Neuronal stem cell (in vitro differentiated cells): ENCODE results near the gene CD22.

Experiments used
- DNase-seq: peaks from one replicate; pipeline ENCODE4 v3.0.0-alpha.2; 2013; ENCODE audit warnings: low spot score
- H2AFZ ChIP-seq: one replicate; pipeline ENCODE4 v1.6.1; 2013; ENCODE audit warnings: mild to moderate bottlenecking, low read length, inconsistent platforms
- H2AK5ac ChIP-seq: 2 replicates; pipeline ENCODE4 v1.6.1; 2013; ENCODE audit warnings: low read depth, mild to moderate bottlenecking, inconsistent platforms, low read length, moderate library complexity, mixed read lengths
- H2BK120ac ChIP-seq: 2 replicates; pipeline ENCODE4 v1.6.1; 2013; ENCODE audit warnings: low read depth, mild to moderate bottlenecking, inconsistent platforms, low read length, moderate library complexity, mixed read lengths
- H2BK12ac ChIP-seq: one replicate; pipeline ENCODE4 v1.6.1; 2013; ENCODE audit warnings: low read length, inconsistent platforms
- H2BK15ac ChIP-seq: 2 replicates; pipeline ENCODE4 v1.6.1; 2013; ENCODE audit warnings: mild to moderate bottlenecking, low read length, inconsistent platforms, mixed read lengths
- H2BK5ac ChIP-seq: one replicate; pipeline ENCODE4 v1.6.1; 2013; ENCODE audit warnings: inconsistent platforms, mild to moderate bottlenecking, low read length, moderate library complexity
- H3K14ac ChIP-seq: one replicate; pipeline ENCODE4 v1.6.1; 2013; ENCODE audit warnings: low read length, inconsistent platforms
- H3K18ac ChIP-seq: 2 replicates; pipeline ENCODE4 v1.6.1; 2013; ENCODE audit warnings: low read length, inconsistent platforms
- H3K23ac ChIP-seq: 2 replicates; pipeline ENCODE4 v1.6.1; 2013; ENCODE audit warnings: low read depth, mild to moderate bottlenecking, mixed read lengths, low read length, inconsistent platforms; ENCODE audit not compliant: poor library complexity
- H3K27ac ChIP-seq: replicated peaks from 3 replicates; pipeline ENCODE4 v1.5.1; 2013; ENCODE audit warnings: low read length, inconsistent platforms
- H3K27me3 ChIP-seq, 3 experiments: 2 replicates each; pipeline ENCODE4 v1.6.1; 2013; ENCODE audit warnings: low read length in 3 of 3, mild to moderate bottlenecking in 2 of 3, inconsistent platforms in 1 of 3, low read depth in 1 of 3, mixed read lengths in 1 of 3, moderate library complexity in 1 of 3; ENCODE audit not compliant: control insufficient read depth in 3 of 3, insufficient read depth in 3 of 3
- H3K36me3 ChIP-seq, 2 donors: replicated peaks in 1 of 2; 2 replicates each; pipeline ENCODE4 v1.6.1; 2013; ENCODE audit warnings: low read length in 2 of 2; ENCODE audit not compliant: control insufficient read depth in 2 of 2, insufficient read depth in 2 of 2
- H3K4ac ChIP-seq: 2 replicates; pipeline ENCODE4 v1.6.1; 2013; ENCODE audit warnings: inconsistent platforms, mild to moderate bottlenecking, low read length, moderate library complexity
- H3K4me1 ChIP-seq, 2 donors: 1 replicate in 1 of 2; 2 replicates in 1 of 2; pipeline ENCODE4 v1.6.1; 2013; ENCODE audit warnings: low read length in 2 of 2, low read depth in 1 of 2; ENCODE audit not compliant: control insufficient read depth in 2 of 2, insufficient read depth in 1 of 2
- H3K4me2 ChIP-seq: one replicate; pipeline ENCODE4 v1.6.1; 2013; ENCODE audit warnings: mild to moderate bottlenecking, low read length, inconsistent platforms; ENCODE audit not compliant: insufficient read depth, poor library complexity, severe bottlenecking
- H3K4me3 ChIP-seq, 2 donors: 2 replicates each; pipeline ENCODE4 v1.5.1; 2013; ENCODE audit warnings: low read length in 2 of 2, mild to moderate bottlenecking in 2 of 2, inconsistent platforms in 1 of 2, moderate library complexity in 1 of 2
- H3K79me1 ChIP-seq: one replicate; pipeline ENCODE4 v1.6.1; 2013; ENCODE audit warnings: low read depth, mild to moderate bottlenecking, inconsistent platforms, low read length, moderate library complexity
- H3K9ac ChIP-seq: one replicate; pipeline ENCODE4 v1.6.1; 2013; ENCODE audit warnings: mild to moderate bottlenecking, low read depth, low read length, inconsistent platforms; ENCODE audit not compliant: poor library complexity
- H3K9me3 ChIP-seq, 2 donors: replicated peaks in 1 of 2; 2 replicates each; pipeline versions ENCODE3 to v1.6.1; 2013; ENCODE audit warnings: low read length in 2 of 2, mild to moderate bottlenecking in 2 of 2, inconsistent platforms in 1 of 2, low read depth in 1 of 2, mixed read lengths in 1 of 2, moderate library complexity in 1 of 2; ENCODE audit not compliant: control insufficient read depth in 2 of 2, insufficient read depth in 1 of 2
- H4K8ac ChIP-seq: one replicate; pipeline ENCODE4 v1.6.1; 2013; ENCODE audit warnings: low read depth, mild to moderate bottlenecking, inconsistent platforms, low read length, moderate library complexity
- H4K91ac ChIP-seq: one replicate; pipeline ENCODE4 v1.6.1; 2013; ENCODE audit warnings: low read length, low read depth, mild to moderate bottlenecking, inconsistent platforms; ENCODE audit not compliant: poor library complexity
- WGBS, 2 donors: extraction: QIAGEN DNeasy Blood & Tissue Kit; methylation state at CpG; one replicate each; pipeline ENCODE4 v1.1.7; 2013; ENCODE audit warnings: missing lambda C conversion rate in 2 of 2, mixed read lengths in 1 of 2; ENCODE audit not compliant: insufficient read length in 2 of 2, insufficient replicate concordance in 1 of 2; ENCODE audit errors: extremely low coverage in 2 of 2; 5-methylcytosine and 5-hydroxymethylcytosine counted together

CD22 gene

DNA sequence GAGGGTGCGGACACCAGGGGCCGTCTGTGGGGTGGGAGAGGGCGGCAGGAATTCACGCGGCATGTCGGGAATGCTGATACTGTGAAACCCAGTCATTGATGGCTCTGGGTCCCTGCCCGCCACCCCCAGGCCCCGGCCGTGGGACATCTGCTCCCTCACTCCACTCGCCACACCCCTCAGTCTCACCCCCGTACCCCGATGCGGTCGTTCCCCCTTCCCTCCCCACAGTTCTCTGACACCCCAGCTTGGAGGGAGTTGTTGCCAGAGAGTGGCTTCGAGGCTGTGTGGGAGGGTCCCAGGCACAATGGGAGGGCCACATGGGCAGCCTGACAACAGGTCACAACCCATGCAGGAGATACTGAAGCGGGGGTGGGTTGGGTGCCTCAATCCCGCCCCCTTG lies 35.2 kb upstream of the CD22 start:
- H4K8ac ChIP-seq = no peak overlapping the region
- peaks cover 0 to 11% of the 10 kb centered on the region in 2 donors for H3K9me3 ChIP-seq
- no peak overlapping the region for H3K4ac ChIP-seq
- no peak overlapping the region for H2BK12ac ChIP-seq
- peak overlapping the region; percentile 88 for H3K18ac ChIP-seq
- H3K4me3 ChIP-seq = no peak overlapping the region
- H2BK5ac ChIP-seq = peak overlapping the region; percentile 22
- no peak overlapping the region for H3K4me2 ChIP-seq
- H3K9ac ChIP-seq = no peak overlapping the region
- H3K27me3 ChIP-seq = peaks cover 0 to 19% (median 10%) of the 10 kb centered on the region in 3 experiments
- no peak overlapping the region for H2AFZ ChIP-seq
- peaks cover 0 to 19% of the 10 kb centered on the region in 2 donors for H3K4me1 ChIP-seq
- peaks cover 10% of the 10 kb centered on the region for H3K79me1 ChIP-seq
- H2BK120ac ChIP-seq = no peak overlapping the region
- no peak overlapping the region for H4K91ac ChIP-seq
- H3K36me3 ChIP-seq = peaks cover 0 to 3% of the 10 kb centered on the region in 2 donors
- H3K23ac ChIP-seq = peak overlapping the region; percentile 68
- DNase-seq = no peak
- peak overlapping the region; percentile 15 for H2AK5ac ChIP-seq
- H2BK15ac ChIP-seq = peak overlapping the region; percentile 64
- H3K27ac ChIP-seq = no peak overlapping the region
- WGBS, 2 donors = no CpG with 5 or more reads among the region's 17 CpGs
- peak overlapping the region; percentile 31 for H3K14ac ChIP-seq

DNA sequence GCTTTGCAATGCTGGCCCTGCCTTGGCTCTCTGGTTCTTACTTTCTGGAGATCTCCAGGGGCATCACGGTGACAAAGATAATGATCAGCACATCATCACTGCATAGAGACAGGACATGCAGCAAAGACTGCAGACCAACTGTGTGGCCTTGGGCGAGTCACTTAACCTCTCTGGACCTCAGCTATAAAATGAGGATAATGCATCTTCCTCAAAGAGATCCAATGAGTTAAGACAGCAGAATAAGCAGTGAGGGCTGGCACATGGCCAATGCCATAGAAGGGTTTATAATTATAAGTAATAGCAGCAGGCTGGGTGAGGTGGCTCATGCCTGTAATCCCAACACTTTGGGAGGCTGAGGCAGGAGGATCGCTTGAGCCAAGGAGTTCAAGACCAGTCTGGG lies 34.7 kb upstream of the CD22 start:
- H3K4ac ChIP-seq = no peak overlapping the region
- no peak overlapping the region for H3K14ac ChIP-seq
- H3K4me2 ChIP-seq = no peak overlapping the region
- peaks cover 10% of the 10 kb centered on the region for H3K79me1 ChIP-seq
- no peak overlapping the region for H2BK120ac ChIP-seq
- no peak overlapping the region for H3K9ac ChIP-seq
- H3K23ac ChIP-seq = peak overlapping the region; percentile 68
- H4K8ac ChIP-seq = no peak overlapping the region
- no peak overlapping the region for H2BK12ac ChIP-seq
- peaks cover 0 to 12% of the 10 kb centered on the region in 2 donors for H3K9me3 ChIP-seq
- peaks cover 0 to 19% of the 10 kb centered on the region in 2 donors for H3K4me1 ChIP-seq
- H2BK15ac ChIP-seq = peak overlapping the region; percentile 64
- no peak overlapping the region for H4K91ac ChIP-seq
- no peak overlapping the region for H3K18ac ChIP-seq
- H3K4me3 ChIP-seq = no peak overlapping the region
- peaks cover 0 to 3% of the 10 kb centered on the region in 2 donors for H3K36me3 ChIP-seq
- H3K27ac ChIP-seq = no peak overlapping the region
- peak overlapping the region; percentile 22 for H2BK5ac ChIP-seq
- no peak for DNase-seq
- H2AFZ ChIP-seq = no peak overlapping the region
- peaks cover 0 to 19% (median 10%) of the 10 kb centered on the region in 3 experiments for H3K27me3 ChIP-seq
- H2AK5ac ChIP-seq = peak overlapping the region; percentile 15
- no CpG with 5 or more reads among the region's 3 CpGs for WGBS, 2 donors

DNA sequence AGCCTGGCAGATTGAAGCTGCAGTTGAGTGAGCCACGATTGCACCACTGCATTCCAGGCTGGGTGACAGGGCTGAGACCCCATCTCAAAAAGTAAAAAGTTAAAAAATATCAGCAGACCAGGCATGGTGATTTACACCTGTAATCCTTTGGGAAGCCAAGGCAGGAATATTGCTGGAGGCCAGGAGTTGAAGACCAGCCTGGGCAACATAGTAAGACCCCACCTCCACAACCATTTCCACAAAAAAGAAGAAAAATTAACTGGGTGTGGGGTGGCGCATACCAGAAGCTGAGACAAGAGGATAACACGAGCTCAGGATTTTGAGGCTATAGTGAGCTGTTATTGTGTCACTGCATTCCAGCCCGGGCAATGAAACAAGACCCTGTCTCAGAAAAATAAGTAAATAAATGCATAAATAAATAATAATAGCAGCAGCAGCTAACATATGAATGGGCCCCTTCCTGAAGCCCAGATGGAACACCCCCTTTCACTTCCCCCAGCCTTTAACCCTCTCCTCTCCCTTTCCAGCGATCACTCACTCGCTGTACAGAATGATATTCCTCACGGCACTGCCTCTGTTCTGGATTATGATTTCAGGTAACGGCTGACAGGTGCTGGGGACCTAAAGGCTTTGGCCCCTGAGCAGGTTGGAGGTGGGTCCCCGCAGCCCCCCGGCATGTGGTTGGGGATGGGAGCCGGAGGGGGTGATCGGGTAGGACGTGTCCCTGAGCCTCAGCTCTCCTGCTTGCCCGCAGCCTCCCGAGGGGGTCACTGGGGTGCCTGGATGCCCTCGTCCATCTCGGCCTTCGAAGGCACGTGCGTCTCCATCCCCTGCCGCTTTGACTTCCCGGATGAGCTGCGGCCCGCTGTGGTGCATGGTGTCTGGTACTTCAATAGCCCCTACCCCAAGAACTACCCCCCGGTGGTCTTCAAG lies 33.9 kb upstream of the CD22 start:
- H2BK5ac ChIP-seq = peak overlapping the region; percentile 73
- H3K36me3 ChIP-seq = peaks cover 0 to 3% of the 10 kb centered on the region in 2 donors
- H2AK5ac ChIP-seq = peak overlapping the region; percentile 68
- peaks cover 0 to 19% (median 10%) of the 10 kb centered on the region in 3 experiments for H3K27me3 ChIP-seq
- H4K8ac ChIP-seq = peak overlapping the region; percentile 5
- H3K9me3 ChIP-seq = peaks cover 0 to 12% of the 10 kb centered on the region in 2 donors
- H2BK12ac ChIP-seq = peak overlapping the region; percentile 49
- peaks cover 0 to 19% of the 10 kb centered on the region in 2 donors for H3K4me1 ChIP-seq
- no peak overlapping the region for H3K4me2 ChIP-seq
- H2AFZ ChIP-seq = no peak overlapping the region
- no peak overlapping the region for H4K91ac ChIP-seq
- H2BK15ac ChIP-seq = peak overlapping the region; percentile 74
- no peak overlapping the region for H3K9ac ChIP-seq
- H3K79me1 ChIP-seq = peaks cover 10% of the 10 kb centered on the region
- peak overlapping the region; percentile 85 for H3K14ac ChIP-seq
- H2BK120ac ChIP-seq = no peak overlapping the region
- H3K4ac ChIP-seq = no peak overlapping the region
- no CpG with 5 or more reads among the region's 25 CpGs for WGBS, 2 donors
- DNase-seq = no peak
- peak overlapping the region; percentile 63 for H3K23ac ChIP-seq
- H3K18ac ChIP-seq = peak overlapping the region; percentile 83
- no peak overlapping the region for H3K4me3 ChIP-seq
- no peak overlapping the region for H3K27ac ChIP-seq

DNA sequence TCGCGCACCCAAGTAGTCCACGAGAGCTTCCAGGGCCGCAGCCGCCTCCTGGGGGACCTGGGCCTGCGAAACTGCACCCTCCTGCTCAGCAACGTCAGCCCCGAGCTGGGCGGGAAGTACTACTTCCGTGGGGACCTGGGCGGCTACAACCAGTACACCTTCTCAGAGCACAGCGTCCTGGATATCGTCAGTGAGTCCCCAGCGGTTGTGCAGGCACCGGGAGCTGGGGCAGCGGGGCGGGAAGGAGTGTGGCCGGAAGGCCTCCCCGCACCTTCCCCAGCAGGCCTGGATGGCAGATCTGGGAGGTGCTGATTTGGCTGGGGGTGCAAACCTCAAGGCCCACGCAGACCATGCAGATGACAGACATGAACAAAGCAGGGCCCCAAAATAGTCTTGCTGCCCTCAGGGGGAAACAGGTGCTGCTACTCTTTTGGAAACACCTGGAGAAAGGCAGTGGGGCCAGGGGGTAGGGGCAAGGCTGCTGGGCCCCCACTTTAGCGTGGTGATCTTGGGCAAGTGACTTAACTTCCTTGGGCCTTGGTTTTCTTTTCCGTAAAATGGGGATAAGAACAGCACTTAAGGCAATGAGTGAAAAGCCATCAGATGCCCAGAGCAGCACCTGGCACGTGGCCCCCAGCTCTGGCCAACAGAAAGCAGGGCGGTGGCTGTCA lies 33.1 kb upstream of the CD22 start:
- no peak overlapping the region for H2BK120ac ChIP-seq
- H3K9ac ChIP-seq = no peak overlapping the region
- H3K4me1 ChIP-seq = peaks cover 0 to 13% of the 10 kb centered on the region in 2 donors
- H3K79me1 ChIP-seq = peaks cover 10% of the 10 kb centered on the region
- H2AFZ ChIP-seq = no peak overlapping the region
- H3K4me3 ChIP-seq = no peak overlapping the region
- H3K14ac ChIP-seq = peak overlapping the region; percentile 85
- H2BK12ac ChIP-seq = peak overlapping the region; percentile 41
- no peak for DNase-seq
- peak overlapping the region; percentile 73 for H2BK5ac ChIP-seq
- H2BK15ac ChIP-seq = peak overlapping the region; percentile 74
- peaks cover 0 to 12% of the 10 kb centered on the region in 2 donors for H3K9me3 ChIP-seq
- H3K27me3 ChIP-seq = peaks cover 0 to 19% (median 10%) of the 10 kb centered on the region in 3 experiments
- H2AK5ac ChIP-seq = peak overlapping the region; percentile 68
- no CpG with 5 or more reads among the region's 24 CpGs for WGBS, 2 donors
- no peak overlapping the region for H3K27ac ChIP-seq
- H3K4me2 ChIP-seq = no peak overlapping the region
- H4K8ac ChIP-seq = no peak overlapping the region
- no peak overlapping the region for H3K4ac ChIP-seq
- peaks cover 0 to 3% of the 10 kb centered on the region in 2 donors for H3K36me3 ChIP-seq
- no peak overlapping the region for H4K91ac ChIP-seq
- H3K18ac ChIP-seq = peak overlapping the region; percentile 83
- H3K23ac ChIP-seq = peak overlapping the region; percentile 63
